HG02943 (cell line): Measurements from ENCODE around the gene SLC34A1.
"Not testable (repeated sequence)": the region's sequence is repeated elsewhere in the genome, so short reads cannot be mapped to it uniquely, and the experiment has no call there.

Experiments
- ATAC-seq: cut with Tn5 transposase; IDR thresholded peaks from one replicate; pipeline ENCODE4 v1.9.1; 2021; ENCODE audit warnings: mild to moderate bottlenecking, low read depth, moderate library complexity; ENCODE audit not compliant: unreplicated experiment

The SLC34A1 gene

GRCh38 chr5:177367981-177368868 is 16.0 kb upstream of the SLC34A1 start:
- no peak for ATAC-seq

- no peak for ATAC-seq
Measured at GRCh38 chr5:177368869-177369644, 15.2 kb upstream of the SLC34A1 start.

GRCh38 chr5:177369645-177370440 is 14.4 kb upstream of the SLC34A1 start:
- no peak for ATAC-seq

GRCh38 chr5:177370488-177371119 is 13.6 kb upstream of the SLC34A1 start:
- ATAC-seq, result no peak

GRCh38 chr5:177371120-177372033 is 12.9 kb upstream of the SLC34A1 start:
- no peak for ATAC-seq

GRCh38 chr5:177372034-177372896 is 12.0 kb upstream of the SLC34A1 start:
- no peak for ATAC-seq

GRCh38 chr5:177372910-177373309 is 11.3 kb upstream of the SLC34A1 start:
- ATAC-seq, result no peak

GRCh38 chr5:177373806-177374205 is 10.4 kb upstream of the SLC34A1 start:
- no peak for ATAC-seq

GRCh38 chr5:177374211-177374610 is 10.0 kb upstream of the SLC34A1 start:
- no peak for ATAC-seq

- ATAC-seq, result not testable (repeated sequence)
Measured at GRCh38 chr5:177375516-177375915, 8.7 kb upstream of the SLC34A1 start.

GRCh38 chr5:177376107-177376506 is 8.1 kb upstream of the SLC34A1 start:
- no peak for ATAC-seq

GRCh38 chr5:177377851-177378776 is 6.1 kb upstream of the SLC34A1 start:
- ATAC-seq, result no peak

- peak; percentile 65 for ATAC-seq
Measured at GRCh38 chr5:177378884-177379883, 5.0 kb upstream of the SLC34A1 start.

- ATAC-seq, result no peak
Measured at GRCh38 chr5:177380805-177381126, 3.5 kb upstream of the SLC34A1 start.

- ATAC-seq, result no peak
Measured at GRCh38 chr5:177382423-177383029, 1.7 kb upstream of the SLC34A1 start.

- ATAC-seq, result no peak
Measured at GRCh38 chr5:177383181-177383580, 1.1 kb upstream of the SLC34A1 start.
